ENCODE data around the gene CKB. TPM values are rescaled to one million over a fixed set of nuclear protein-coding genes. Genes with fewer than 3 reads are reported as not detected.
"Not testable (repeated sequence)": the region's sequence is repeated elsewhere in the genome, so short reads cannot be mapped to it uniquely, and the experiment has no call there.

Gene CKB
- total RNA-seq, 1 donor from 2014 or later, result 661 TPM

- H3K27ac ChIP-seq (replicated peaks), result peak overlapping the region; percentile 96
- H3K4me1 ChIP-seq, result peaks cover 77% of the 10 kb centered on the region
- H3K9me3 ChIP-seq (replicated peaks), result no peaks in the 10 kb centered on the region
- H3K36me3 ChIP-seq, result peaks cover 7% of the 10 kb centered on the region
- no peak for DNase-seq
- intact Hi-C loops (cut with micrococcal nuclease), result no loop called here
- H3K4me3 ChIP-seq, result peak overlapping the region; percentile 89
- TF ChIP-seq, protein P1, sequence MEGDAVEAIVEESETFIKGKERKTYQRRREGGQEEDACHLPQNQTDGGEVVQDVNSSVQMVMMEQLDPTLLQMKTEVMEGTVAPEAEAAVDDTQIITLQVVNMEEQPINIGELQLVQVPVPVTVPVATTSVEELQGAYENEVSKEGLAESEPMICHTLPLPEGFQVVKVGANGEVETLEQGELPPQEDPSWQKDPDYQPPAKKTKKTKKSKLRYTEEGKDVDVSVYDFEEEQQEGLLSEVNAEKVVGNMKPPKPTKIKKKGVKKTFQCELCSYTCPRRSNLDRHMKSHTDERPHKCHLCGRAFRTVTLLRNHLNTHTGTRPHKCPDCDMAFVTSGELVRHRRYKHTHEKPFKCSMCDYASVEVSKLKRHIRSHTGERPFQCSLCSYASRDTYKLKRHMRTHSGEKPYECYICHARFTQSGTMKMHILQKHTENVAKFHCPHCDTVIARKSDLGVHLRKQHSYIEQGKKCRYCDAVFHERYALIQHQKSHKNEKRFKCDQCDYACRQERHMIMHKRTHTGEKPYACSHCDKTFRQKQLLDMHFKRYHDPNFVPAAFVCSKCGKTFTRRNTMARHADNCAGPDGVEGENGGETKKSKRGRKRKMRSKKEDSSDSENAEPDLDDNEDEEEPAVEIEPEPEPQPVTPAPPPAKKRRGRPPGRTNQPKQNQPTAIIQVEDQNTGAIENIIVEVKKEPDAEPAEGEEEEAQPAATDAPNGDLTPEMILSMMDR (IDR thresholded peaks at IDR 0.05; ENCODE audit: borderline replicate concordance), result no peak
- no peaks in the 10 kb centered on the region for H3K27me3 ChIP-seq (ENCODE audit: low read depth)
Observed at GRCh38 chr14:103528146-103528586, 5.5 kb upstream of the CKB start.

DNA sequence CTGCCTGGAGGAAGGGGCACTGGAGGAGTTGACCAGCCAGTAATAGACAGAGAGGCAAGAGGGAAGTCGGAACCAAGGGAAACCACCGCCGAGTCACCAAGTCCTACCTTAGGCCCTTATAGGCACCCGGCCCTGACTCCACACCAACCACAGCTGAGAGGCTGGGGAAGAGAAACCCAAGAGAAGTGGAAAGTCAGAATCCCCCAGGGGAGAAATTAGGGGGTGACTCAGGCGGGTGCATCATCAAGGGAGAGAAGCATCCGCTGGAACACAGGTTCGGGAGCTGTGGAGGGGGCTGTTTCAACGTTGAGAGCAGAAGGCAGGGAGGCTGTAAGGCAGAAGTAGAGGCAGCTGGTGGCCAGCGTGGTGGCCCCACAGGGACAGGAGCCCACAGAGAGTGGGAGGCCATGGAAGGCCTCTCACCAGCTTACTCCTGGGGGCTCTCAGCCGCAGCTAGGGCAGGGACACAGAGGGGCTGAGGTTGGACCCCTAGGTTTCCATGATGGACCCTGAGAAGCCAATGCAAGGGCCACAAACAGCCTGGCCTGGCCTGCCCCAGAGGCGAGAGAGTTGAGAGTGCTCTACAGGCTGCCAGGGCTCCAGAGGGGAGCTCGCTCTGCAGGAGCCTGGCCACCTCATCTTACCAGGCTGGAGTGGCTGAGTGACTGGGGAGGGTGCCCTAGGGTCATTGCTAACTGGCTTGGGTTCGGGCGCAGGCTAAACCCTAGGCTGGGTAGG is 4.9 kb upstream of the CKB start:
- H3K27ac ChIP-seq (replicated peaks), result peak overlapping the region; percentile 96
- intact Hi-C loops (cut with micrococcal nuclease), result no loop called here
- H3K36me3 ChIP-seq, result peaks cover 1% of the 10 kb centered on the region
- peak overlapping the region; percentile 89 for H3K4me3 ChIP-seq
- H3K27me3 ChIP-seq (ENCODE audit: low read depth), result no peaks in the 10 kb centered on the region
- DNase-seq, result no peak
- peaks cover 82% of the 10 kb centered on the region for H3K4me1 ChIP-seq
- TF ChIP-seq, protein P1 (IDR thresholded peaks at IDR 0.05; ENCODE audit: borderline replicate concordance), result no peak
- no peaks in the 10 kb centered on the region for H3K9me3 ChIP-seq (replicated peaks)

- no peaks in the 10 kb centered on the region for H3K27me3 ChIP-seq (ENCODE audit: low read depth)
- DNase-seq, result no peak
- intact Hi-C loops (cut with micrococcal nuclease), result no loop called here
- no peaks in the 10 kb centered on the region for H3K36me3 ChIP-seq
- H3K4me1 ChIP-seq, result peaks cover 87% of the 10 kb centered on the region
- no peaks in the 10 kb centered on the region for H3K9me3 ChIP-seq (replicated peaks)
- H3K27ac ChIP-seq (replicated peaks), result peak overlapping the region; percentile 96
- H3K4me3 ChIP-seq, result no peak overlapping the region
- TF ChIP-seq, protein P1 (IDR thresholded peaks at IDR 0.05; ENCODE audit: borderline replicate concordance), result no peak
Observed at GRCh38 chr14:103526914-103527248, 4.3 kb upstream of the CKB start.

- H3K9me3 ChIP-seq (replicated peaks), result no peaks in the 10 kb centered on the region
- H3K27me3 ChIP-seq (ENCODE audit: low read depth), result no peaks in the 10 kb centered on the region
- H3K27ac ChIP-seq (replicated peaks), result peak overlapping the region; percentile 96
- TF ChIP-seq, protein P1 (IDR thresholded peaks at IDR 0.05; ENCODE audit: borderline replicate concordance), result no peak
- no peak for DNase-seq
- peaks cover 92% of the 10 kb centered on the region for H3K4me1 ChIP-seq
- H3K36me3 ChIP-seq, result no peaks in the 10 kb centered on the region
- intact Hi-C loops (cut with micrococcal nuclease), result no loop called here
- no peak overlapping the region for H3K4me3 ChIP-seq
Observed at GRCh38 chr14:103526247-103526913, 3.8 kb upstream of the CKB start.

DNA sequence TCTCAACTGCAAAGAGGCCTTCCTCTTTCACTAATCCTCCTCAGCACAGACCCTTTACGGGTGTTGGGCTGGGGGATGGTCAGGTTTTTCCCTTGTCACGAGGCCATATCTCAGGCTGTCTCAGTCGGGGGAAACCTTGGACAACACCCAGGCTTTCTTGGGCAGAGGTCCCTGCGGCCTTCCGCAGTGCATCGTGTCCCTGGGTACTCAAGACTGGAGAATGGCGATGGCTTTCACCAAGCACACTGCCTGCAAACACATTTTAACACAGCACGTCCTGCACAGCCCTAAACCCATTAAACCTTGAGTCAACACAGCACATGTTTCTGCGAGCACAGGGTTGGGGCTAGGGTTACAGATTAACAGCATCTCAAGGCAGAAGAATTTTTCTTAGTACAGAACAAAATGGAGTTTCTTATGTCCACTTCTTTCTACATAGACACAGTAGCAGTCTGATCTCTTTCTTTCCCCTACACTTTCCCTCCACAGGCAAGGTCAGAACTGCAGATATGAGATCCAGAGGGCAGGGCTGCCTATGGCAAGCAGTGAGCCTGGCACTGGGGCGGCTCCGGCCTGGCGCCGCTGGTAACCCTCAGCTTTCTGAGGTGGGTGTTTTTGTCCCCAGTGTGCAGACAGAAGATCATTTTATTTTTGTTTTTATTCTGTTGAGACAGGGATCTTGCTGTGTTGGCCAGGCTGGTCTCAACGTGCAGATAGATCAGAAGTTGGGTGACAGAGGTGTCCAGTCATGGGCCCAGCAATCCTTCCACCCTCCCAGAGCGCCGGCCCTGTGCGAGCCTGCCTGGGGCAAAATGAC is 3.0 kb upstream of the CKB start:
- intact Hi-C loops (cut with micrococcal nuclease); H3K9me3 ChIP-seq (replicated peaks); H3K27me3 ChIP-seq (ENCODE audit: low read depth); H3K36me3 ChIP-seq; DNase-seq; H3K4me3 ChIP-seq: not testable (repeated sequence)
- H3K27ac ChIP-seq (replicated peaks), result peak overlapping the region; percentile 96
- peaks cover 92% of the 10 kb centered on the region for H3K4me1 ChIP-seq
